SK-N-SH treated with all-trans-retinoic acid at 6 μM for 48 hours (cell line): ENCODE results near the gene BPIFA1.

ENCODE experiments used
- CSDC2 ChIP-seq: fragments of 250-450 bp; sonication (Bioruptor Pico); IDR thresholded peaks from 2 replicates; pipeline ENCODE4 v1.5.0; 2020; ENCODE audit warnings: mild to moderate bottlenecking, moderate library complexity
- OSR1 ChIP-seq: fragments of 250-450 bp; sonication (Bioruptor Pico); IDR thresholded peaks from 2 replicates; pipeline ENCODE4 v1.8.0; 2022; ENCODE audit warnings: moderate library complexity, mild to moderate bottlenecking, inconsistent platforms
- PPARA ChIP-seq: fragments of 250-450 bp; sonication (Bioruptor Pico); IDR thresholded peaks from 2 replicates; pipeline ENCODE4 v1.5.0; 2020; ENCODE audit warnings: mild to moderate bottlenecking, borderline replicate concordance
- RARB ChIP-seq: fragments of 250-450 bp; sonication (Bioruptor Pico); IDR thresholded peaks from 2 replicates; pipeline ENCODE4 v1.8.0; 2021; ENCODE audit warnings: mild to moderate bottlenecking, moderate library complexity
- SNAI2 ChIP-seq: fragments of 250-450 bp; sonication (Bioruptor Pico); IDR thresholded peaks from 2 replicates; pipeline ENCODE4 v1.5.0; 2020; ENCODE audit warnings: mild to moderate bottlenecking, moderate library complexity
- TOX ChIP-seq: fragments of 250-450 bp; sonication (Bioruptor Pico); IDR thresholded peaks from 2 replicates; pipeline ENCODE4 v1.8.0; 2021; ENCODE audit warnings: mild to moderate bottlenecking, moderate library complexity, borderline replicate concordance
- TSHZ2 ChIP-seq: fragments of 250-450 bp; sonication (Bioruptor Pico); IDR thresholded peaks from 2 replicates; pipeline ENCODE4 v1.5.0; 2020; ENCODE audit warnings: mild to moderate bottlenecking, moderate library complexity
- ZC3H10 ChIP-seq: fragments of 250-450 bp; sonication (Bioruptor Pico); IDR thresholded peaks from 2 replicates; pipeline ENCODE4 v1.5.1; 2021; ENCODE audit warnings: mild to moderate bottlenecking, moderate library complexity
- ZFP3 ChIP-seq: fragments of 250-450 bp; sonication (Bioruptor Pico); IDR thresholded peaks from 2 replicates; pipeline ENCODE4 v1.5.0; 2020; ENCODE audit warnings: mild to moderate bottlenecking, moderate library complexity
- ZNF565 ChIP-seq: fragments of 450-650 bp; formaldehyde crosslinking; conservative IDR thresholded peaks from 2 replicates; pipeline ENCODE4 v1.5.0; 2020; ENCODE audit warnings: low read depth, mild to moderate bottlenecking, moderate library complexity
- ZNF70 ChIP-seq: fragments of 450-650 bp; formaldehyde crosslinking; IDR thresholded peaks from 2 replicates; pipeline ENCODE4 v1.5.0; 2020; ENCODE audit warnings: mild to moderate bottlenecking, moderate library complexity
- TF ChIP-seq, protein P1 (sequence below): fragments of 250-450 bp; sonication (Bioruptor Pico); IDR thresholded peaks from 2 replicates; pipeline ENCODE4 v1.5.1; 2020; ENCODE audit warnings: low read depth, mild to moderate bottlenecking, moderate library complexity

DNA sequence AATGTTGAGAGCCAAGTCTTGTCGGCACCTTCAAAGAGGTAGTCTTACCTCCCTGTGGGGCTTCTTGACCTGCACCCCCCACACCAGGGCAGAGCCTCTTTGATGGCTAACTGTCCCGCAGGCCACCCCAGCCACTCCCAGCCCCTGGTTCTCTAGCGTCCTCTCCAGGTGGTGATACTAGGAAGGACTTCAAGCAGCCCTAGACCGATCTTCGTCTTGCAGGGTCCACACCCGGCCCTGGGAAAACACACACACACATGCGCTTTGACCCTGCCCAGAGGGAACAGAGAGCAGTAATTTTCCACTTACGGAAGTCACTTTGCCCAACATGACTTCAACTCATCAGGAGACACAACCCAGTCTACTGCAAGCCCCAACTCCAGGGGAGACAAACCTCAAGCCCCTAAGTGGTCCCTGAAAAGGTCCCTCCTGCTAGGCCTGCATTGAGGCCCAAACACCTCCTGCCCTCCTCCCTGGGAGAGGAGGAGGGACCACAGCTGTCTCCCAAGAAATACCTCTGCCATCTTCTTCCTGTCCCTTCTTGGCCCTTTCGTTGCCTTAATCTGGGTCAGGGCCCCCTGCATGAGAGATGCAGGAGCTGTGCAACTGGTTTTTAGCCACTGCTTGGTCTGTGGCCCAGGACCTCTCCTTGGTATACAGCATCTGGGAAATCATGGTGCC, 44.3 kb downstream of the BPIFA1 start:
- TF ChIP-seq ZNF565 (CRISPR knock-in tag) (no peak), ZNF70 (CRISPR knock-in tag) (no peak), SNAI2 (no peak), RARB (CRISPR knock-in tag) (no peak), PPARA (CRISPR knock-in tag) (no peak), ZC3H10 (CRISPR knock-in tag) (no peak), TSHZ2 (CRISPR knock-in tag) (no peak), CSDC2 (CRISPR knock-in tag) (no peak), TOX (CRISPR knock-in tag) (no peak), ZFP3 (no peak), OSR1 (CRISPR knock-in tag) (no peak)
- TF ChIP-seq, protein P1, sequence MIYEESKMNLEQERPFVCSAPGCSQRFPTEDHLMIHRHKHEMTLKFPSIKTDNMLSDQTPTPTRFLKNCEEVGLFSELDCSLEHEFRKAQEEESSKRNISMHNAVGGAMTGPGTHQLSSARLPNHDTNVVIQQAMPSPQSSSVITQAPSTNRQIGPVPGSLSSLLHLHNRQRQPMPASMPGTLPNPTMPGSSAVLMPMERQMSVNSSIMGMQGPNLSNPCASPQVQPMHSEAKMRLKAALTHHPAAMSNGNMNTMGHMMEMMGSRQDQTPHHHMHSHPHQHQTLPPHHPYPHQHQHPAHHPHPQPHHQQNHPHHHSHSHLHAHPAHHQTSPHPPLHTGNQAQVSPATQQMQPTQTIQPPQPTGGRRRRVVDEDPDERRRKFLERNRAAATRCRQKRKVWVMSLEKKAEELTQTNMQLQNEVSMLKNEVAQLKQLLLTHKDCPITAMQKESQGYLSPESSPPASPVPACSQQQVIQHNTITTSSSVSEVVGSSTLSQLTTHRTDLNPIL (CRISPR knock-in tag), result no peak
